IPS DF 6.9 (cell line): ENCODE results near the gene CCDC9.
"Not testable (repeated sequence)": the region's sequence is repeated elsewhere in the genome, so short reads cannot be mapped to it uniquely, and the experiment has no call there.

Experiments used
- DNase-seq: peaks from one replicate; pipeline ENCODE4 v3.0.0-alpha.2; 2013; ENCODE audit warnings: low read depth, low spot score
- H3K27ac ChIP-seq: one replicate; pipeline ENCODE4 v1.5.1; 2013; ENCODE audit warnings: low read length, control low read depth
- H3K27me3 ChIP-seq: 2 replicates; pipeline ENCODE4 v1.6.1; 2013; ENCODE audit warnings: mild to moderate bottlenecking, low read length; ENCODE audit not compliant: control insufficient read depth, insufficient read depth
- H3K36me3 ChIP-seq: 2 replicates; pipeline ENCODE4 v1.6.1; 2013; ENCODE audit warnings: low read length; ENCODE audit not compliant: control insufficient read depth, insufficient read depth
- H3K4me1 ChIP-seq: 2 replicates; pipeline ENCODE4 v1.6.1; 2013; ENCODE audit warnings: low read length; ENCODE audit not compliant: control insufficient read depth, insufficient read depth
- H3K4me3 ChIP-seq: 2 replicates; pipeline ENCODE4 v1.5.1; 2013; ENCODE audit warnings: mild to moderate bottlenecking, low read length
- H3K9me3 ChIP-seq: 2 replicates; pipeline ENCODE4 v1.6.1; 2013; ENCODE audit warnings: low read length, inconsistent platforms; ENCODE audit not compliant: control insufficient read depth, insufficient read depth
- WGBS: extraction: QIAGEN DNeasy Blood & Tissue Kit; methylation state at CpG from one replicate; pipeline ENCODE4 v1.1.7; 2013; ENCODE audit warnings: mixed read lengths, missing lambda C conversion rate; ENCODE audit not compliant: insufficient read length, insufficient coverage; 5-methylcytosine and 5-hydroxymethylcytosine counted together

The CCDC9 gene

DNA sequence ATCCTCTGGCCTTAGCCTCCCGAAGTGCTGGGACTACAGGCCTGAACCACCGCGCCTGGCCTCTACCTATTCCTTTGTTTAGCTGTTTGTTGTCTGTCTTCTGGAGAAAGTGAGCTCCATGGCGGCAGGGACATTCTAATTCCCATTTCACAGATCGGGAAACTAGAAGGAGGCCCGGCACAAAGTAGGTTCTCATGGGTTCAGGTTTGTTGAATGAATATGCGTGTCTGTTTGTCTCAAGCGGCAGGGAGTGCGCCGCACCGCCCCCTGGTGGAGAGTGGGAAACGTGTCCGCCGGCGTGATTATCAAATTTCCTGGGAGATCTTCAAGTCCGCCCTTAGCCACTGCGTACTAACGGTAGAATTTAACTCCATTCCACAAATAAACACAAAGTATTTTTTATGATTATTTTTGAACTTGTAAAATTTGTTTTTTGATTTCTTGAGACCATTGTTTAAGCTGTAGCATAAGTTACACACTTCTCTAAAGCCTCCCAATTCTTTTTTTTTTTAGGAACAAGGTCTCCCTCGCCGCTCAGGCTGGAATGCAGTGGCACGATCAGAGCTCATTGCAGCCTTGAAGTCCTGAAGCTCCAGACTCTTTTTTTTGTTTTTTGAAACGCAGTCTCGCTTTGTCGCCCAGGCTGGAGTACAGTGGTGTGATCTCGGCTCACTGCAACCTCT is 8.9 kb upstream of the CCDC9 start:
- H3K27ac ChIP-seq = no peak overlapping the region
- H3K4me3 ChIP-seq = no peak overlapping the region
- DNase-seq = no peak
- H3K4me1 ChIP-seq = peaks cover 2% of the 10 kb centered on the region; the same call in 1 of the 2 replicates
- H3K27me3 ChIP-seq = no peaks in the 10 kb centered on the region; the same call in 1 of the 2 replicates
- H3K9me3 ChIP-seq = no peaks in the 10 kb centered on the region
- no peaks in the 10 kb centered on the region for H3K36me3 ChIP-seq
- no CpG with 5 or more reads among the region's 25 CpGs for WGBS

DNA sequence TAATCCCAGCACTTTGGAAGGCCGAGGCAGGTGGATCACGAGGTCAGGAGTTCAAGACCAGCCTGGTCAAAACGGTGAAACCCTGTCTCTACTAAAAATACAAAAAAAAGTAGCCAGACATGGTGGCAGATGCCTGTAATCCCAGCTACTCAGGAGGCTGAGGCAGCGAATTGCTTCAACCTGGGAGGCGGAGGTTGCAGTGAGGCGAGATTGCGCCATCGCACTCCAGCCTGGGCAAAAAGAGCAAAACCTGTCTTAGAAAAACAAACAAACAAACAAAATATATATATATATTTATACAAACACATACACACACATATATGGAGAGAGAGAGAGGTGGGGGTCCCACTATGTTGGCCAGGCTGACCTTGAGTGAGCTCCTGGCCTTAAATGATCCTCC is 3.3 kb upstream of the CCDC9 start:
- H3K4me1 ChIP-seq, H3K27me3 ChIP-seq, H3K9me3 ChIP-seq, H3K36me3 ChIP-seq, H3K4me3 ChIP-seq, H3K27ac ChIP-seq, DNase-seq: not testable (repeated sequence)
- no CpG with 5 or more reads among the region's 8 CpGs for WGBS

- Histone ChIP-seq H3K36me3 (no peaks in the 10 kb centered on the region), H3K4me1 (peaks cover 2% of the 10 kb centered on the region; the same call in 1 of the 2 replicates), H3K9me3 (no peaks in the 10 kb centered on the region), H3K4me3 (no peak overlapping the region), H3K27me3 (no peaks in the 10 kb centered on the region; the same call in 1 of the 2 replicates), H3K27ac (no peak overlapping the region)
- DNase-seq = no peak
- no CpG with 5 or more reads among the region's 3 CpGs for WGBS
Measured at GRCh38 chr19:47253467-47253881, 2.9 kb upstream of the CCDC9 start.

GRCh38 chr19:47253970-47254369 is 2.4 kb upstream of the CCDC9 start:
- no CpG with 5 or more reads among the region's 5 CpGs for WGBS
- Histone ChIP-seq H3K27me3 (no peaks in the 10 kb centered on the region; the same call in 1 of the 2 replicates), H3K27ac (no peak overlapping the region), H3K4me1 (peaks cover 2% of the 10 kb centered on the region; the same call in 1 of the 2 replicates), H3K9me3 (no peaks in the 10 kb centered on the region), H3K4me3 (no peak overlapping the region), H3K36me3 (no peaks in the 10 kb centered on the region)
- DNase-seq = no peak

- Histone ChIP-seq H3K36me3 (peaks cover 17% of the 10 kb centered on the region), H3K27ac (no peak overlapping the region), H3K4me3 (peak overlapping the region; percentile 46; the same call in 1 of the 2 replicates), H3K27me3 (no peaks in the 10 kb centered on the region), H3K9me3 (no peaks in the 10 kb centered on the region), H3K4me1 (no peaks in the 10 kb centered on the region)
- DNase-seq = peak; percentile 95
- no CpG with 5 or more reads among the region's 52 CpGs for WGBS
Measured at GRCh38 chr19:47256693-47257410, 527 bp downstream of the CCDC9 start.

DNA sequence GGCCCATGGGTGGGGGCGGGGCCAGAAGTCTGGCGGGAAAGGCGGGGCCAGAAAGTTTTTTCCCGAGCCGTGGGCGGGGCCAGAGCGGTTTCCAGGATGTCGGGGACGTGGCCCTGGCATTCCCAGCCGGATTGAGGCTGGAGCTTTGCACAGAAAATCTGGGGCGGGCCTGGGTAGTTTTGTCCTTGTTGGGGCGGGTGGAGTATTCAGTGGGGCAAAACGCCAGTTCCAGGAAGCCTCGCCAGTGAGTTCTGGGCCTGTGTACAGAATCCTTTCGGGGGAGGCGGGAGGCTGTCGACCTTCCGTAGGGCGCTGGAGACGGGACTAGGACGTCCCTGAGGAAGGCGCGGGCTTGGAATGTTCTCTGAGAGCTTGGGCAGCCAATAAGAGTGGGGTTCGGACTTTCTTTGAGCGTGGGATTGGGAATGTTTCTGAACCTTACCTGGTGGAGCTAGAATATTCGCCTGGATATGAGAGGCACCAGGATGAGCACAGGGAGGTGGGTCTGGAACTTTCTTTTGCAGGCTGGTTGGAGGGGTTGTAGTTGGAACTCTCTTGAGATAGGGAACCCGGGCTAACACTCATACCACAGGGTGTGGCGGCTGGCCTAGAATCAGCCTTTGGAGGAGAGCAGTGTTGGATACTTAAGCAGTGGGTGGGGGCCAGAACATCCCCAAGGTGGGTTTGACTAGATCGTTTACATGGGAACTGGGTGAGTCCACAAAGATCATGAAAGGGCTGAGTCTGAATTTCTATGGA is 1.3 kb downstream of the CCDC9 start:
- H3K36me3 ChIP-seq = peaks cover 17% of the 10 kb centered on the region
- H3K27ac ChIP-seq = no peak overlapping the region
- H3K9me3 ChIP-seq = no peaks in the 10 kb centered on the region
- H3K4me1 ChIP-seq = no peaks in the 10 kb centered on the region
- no peaks in the 10 kb centered on the region for H3K27me3 ChIP-seq
- H3K4me3 ChIP-seq = peak overlapping the region; percentile 66; the same call in 1 of the 2 replicates
- WGBS = no CpG with 5 or more reads among the region's 29 CpGs
- DNase-seq = no peak

DNA sequence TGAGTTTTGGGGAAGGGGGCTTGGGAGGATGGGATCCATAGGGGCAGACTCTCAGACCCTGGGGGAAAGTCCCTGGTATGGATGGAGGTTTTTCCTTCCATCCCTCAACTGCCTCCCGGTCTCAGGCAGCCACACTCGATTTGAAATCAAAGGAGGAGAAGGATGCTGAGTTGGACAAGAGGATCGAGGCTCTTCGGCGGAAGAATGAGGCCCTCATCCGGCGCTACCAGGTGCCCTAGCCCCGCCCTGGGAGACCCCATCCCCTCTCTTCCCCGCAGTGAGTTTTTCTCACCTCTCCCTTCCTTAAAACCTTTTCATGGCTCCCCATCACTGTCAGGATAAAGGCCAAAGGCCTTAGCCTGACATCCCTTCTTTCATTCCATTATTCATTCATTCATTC is 2.1 kb downstream of the CCDC9 start:
- no peak overlapping the region for H3K4me3 ChIP-seq
- DNase-seq = no peak
- H3K4me1 ChIP-seq = no peaks in the 10 kb centered on the region
- H3K9me3 ChIP-seq = no peaks in the 10 kb centered on the region
- peaks cover 20% of the 10 kb centered on the region for H3K36me3 ChIP-seq
- H3K27me3 ChIP-seq = no peaks in the 10 kb centered on the region
- WGBS = no CpG with 5 or more reads among the region's 9 CpGs
- H3K27ac ChIP-seq = no peak overlapping the region

DNA sequence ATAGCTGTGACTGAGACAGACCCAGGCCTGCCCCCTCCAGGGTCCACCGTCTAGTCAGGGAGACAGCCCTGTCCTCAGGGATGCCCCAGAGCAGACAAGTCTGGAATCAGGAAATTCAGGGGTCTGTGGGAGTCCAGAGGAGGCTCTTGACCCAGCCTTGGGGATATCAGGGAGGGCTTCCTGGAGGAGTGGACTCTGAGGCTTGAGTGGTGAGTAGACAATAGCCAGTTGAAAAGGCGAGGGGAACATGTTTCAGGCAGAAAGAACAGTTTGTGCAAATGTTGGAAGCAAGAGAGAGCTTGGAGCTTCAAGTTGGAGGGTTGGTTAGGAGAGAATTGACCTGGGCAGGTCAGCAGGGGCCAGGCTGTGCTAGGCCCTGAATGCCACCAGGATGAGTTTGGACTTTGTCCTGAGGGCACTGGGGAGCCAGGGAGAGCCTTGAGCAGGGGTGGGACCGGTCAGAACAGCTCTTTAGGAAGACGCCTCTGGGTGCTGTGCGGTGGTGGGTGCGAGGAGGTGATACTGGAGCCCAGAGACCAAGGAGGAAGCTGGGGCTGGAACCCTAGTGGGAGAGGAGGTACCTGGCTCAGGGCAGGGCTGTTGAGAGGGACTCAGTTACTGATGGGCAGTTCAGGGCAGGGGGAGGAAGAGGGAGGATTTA is 2.7 kb downstream of the CCDC9 start:
- Histone ChIP-seq H3K36me3 (peaks cover 20% of the 10 kb centered on the region), H3K4me3 (no peak overlapping the region), H3K9me3 (no peaks in the 10 kb centered on the region), H3K27me3 (no peaks in the 10 kb centered on the region), H3K27ac (no peak overlapping the region), H3K4me1 (no peaks in the 10 kb centered on the region)
- no peak for DNase-seq
- WGBS = no CpG with 5 or more reads among the region's 6 CpGs

DNA sequence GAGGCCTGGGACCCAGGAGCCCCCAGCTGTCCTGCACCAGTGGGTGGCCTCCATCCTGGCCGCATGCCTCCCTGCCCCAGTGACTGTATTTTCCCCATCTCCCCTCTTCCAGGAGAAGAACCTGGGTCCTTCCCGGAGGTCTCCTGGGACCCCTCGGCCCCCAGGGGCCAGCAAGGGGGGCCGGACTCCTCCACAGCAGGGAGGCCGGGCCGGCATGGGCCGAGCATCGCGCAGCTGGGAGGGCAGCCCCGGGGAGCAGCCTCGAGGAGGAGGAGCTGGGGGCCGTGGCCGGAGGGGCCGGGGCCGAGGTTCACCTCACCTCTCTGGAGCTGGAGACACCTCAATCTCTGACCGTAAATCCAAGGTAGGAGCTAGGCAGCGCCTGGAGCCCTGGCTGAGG is 4.2 kb downstream of the CCDC9 start:
- no peak for DNase-seq
- H3K27ac ChIP-seq = no peak overlapping the region
- H3K36me3 ChIP-seq = peaks cover 27% of the 10 kb centered on the region
- H3K9me3 ChIP-seq = no peaks in the 10 kb centered on the region
- no peak overlapping the region for H3K4me3 ChIP-seq
- no peaks in the 10 kb centered on the region for H3K4me1 ChIP-seq
- no CpG with 5 or more reads among the region's 17 CpGs for WGBS
- no peaks in the 10 kb centered on the region for H3K27me3 ChIP-seq
